HG02970 (cell line): ENCODE results near the gene COPRS.
"Not testable (repeated sequence)": the region's sequence is repeated elsewhere in the genome, so short reads cannot be mapped to it uniquely, and the experiment has no call there.

Experiments used
- ATAC-seq: cut with Tn5 transposase; IDR thresholded peaks from one replicate; pipeline ENCODE4 v1.9.1; 2021; ENCODE audit warnings: mild to moderate bottlenecking, moderate library complexity, moderate number of reproducible peaks; ENCODE audit not compliant: unreplicated experiment, low FRiP score

COPRS gene

GRCh38 chr17:31811101-31811500, 47.9 kb downstream of the COPRS start:
- ATAC-seq, result no peak

- ATAC-seq, result not testable (repeated sequence)
Observed at GRCh38 chr17:31809876-31810275, 49.2 kb downstream of the COPRS start.

GRCh38 chr17:31808521-31809050, 50.5 kb downstream of the COPRS start:
- ATAC-seq, result no peak

- ATAC-seq, result no peak
Observed at GRCh38 chr17:31807846-31808245, 51.2 kb downstream of the COPRS start.

- ATAC-seq, result no peak
Observed at GRCh38 chr17:31806921-31807320, 52.1 kb downstream of the COPRS start.

GRCh38 chr17:31803494-31804213, 55.4 kb downstream of the COPRS start:
- no peak for ATAC-seq

- no peak for ATAC-seq
Observed at GRCh38 chr17:31802502-31802901, 56.5 kb downstream of the COPRS start.
